HepG2 (cell line): ENCODE results near the gene CNPY4. TPM values are rescaled to one million over a fixed set of nuclear protein-coding genes. Genes with fewer than 3 reads are reported as not detected.

Experiments
- AGO2 ChIP-seq: fragments of 200-400 bp; formaldehyde crosslinking; optimal IDR thresholded peaks from 2 replicates; pipeline ENCODE3; 2017; ENCODE audit warnings: mild to moderate bottlenecking, low read depth, low read length, moderate library complexity
- EEA1 ChIP-seq: sonication (generic); formaldehyde crosslinking; IDR thresholded peaks from 2 replicates; pipeline ENCODE4 v1.5.1; 2020; ENCODE audit warnings: mild to moderate bottlenecking, missing genetic modification reagents, borderline replicate concordance
- ELF1 ChIP-seq: sonication (generic); formaldehyde crosslinking; IDR thresholded peaks from 2 replicates; pipeline ENCODE4 v1.4.0; 2020; ENCODE audit warnings: missing genetic modification reagents
- FIP1L1 ChIP-seq: fragments of 200-400 bp; formaldehyde crosslinking; IDR thresholded peaks from 2 replicates; pipeline ENCODE4 v1.6.1; 2018; ENCODE audit warnings: low read depth, mild to moderate bottlenecking, low read length, moderate library complexity, borderline replicate concordance; ENCODE audit not compliant: insufficient read depth
- MIER2 ChIP-seq: IDR thresholded peaks from 2 replicates; pipeline ENCODE4 v1.6.1; 2016; ENCODE audit warnings: missing biosample characterization, missing genetic modification reagents
- PHB2 ChIP-seq: fragments of 450-650 bp; IDR thresholded peaks from 2 replicates; pipeline ENCODE4 v1.6.1; 2018; ENCODE audit not compliant: partially characterized antibody
- RAD21 ChIP-seq: fragments of 450-650 bp; formaldehyde crosslinking; IDR thresholded peaks from 2 replicates; pipeline ENCODE4 v1.5.0; 2020; ENCODE audit warnings: mild to moderate bottlenecking
- RFXAP ChIP-seq: sonication (generic); formaldehyde crosslinking; IDR thresholded peaks from 2 replicates; pipeline ENCODE4 v1.4.0; 2020; ENCODE audit warnings: missing genetic modification reagents, borderline replicate concordance
- ZFP62 ChIP-seq: sonication (generic); formaldehyde crosslinking; IDR thresholded peaks from 2 replicates; pipeline ENCODE4 v1.4.0; 2020; ENCODE audit warnings: missing genetic modification reagents
- ZFYVE20 ChIP-seq: sonication (generic); formaldehyde crosslinking; IDR thresholded peaks from 2 replicates; pipeline ENCODE4 v1.8.0; 2023; ENCODE audit warnings: low read depth, mild to moderate bottlenecking, moderate library complexity, missing genetic modification reagents, borderline replicate concordance
- ZNF10 ChIP-seq: sonication (generic); formaldehyde crosslinking; IDR thresholded peaks from 2 replicates; pipeline ENCODE4 v1.4.0; 2020; ENCODE audit warnings: mild to moderate bottlenecking, low read depth, missing genetic modification reagents, borderline replicate concordance
- ZZZ3 ChIP-seq: sonication (generic); formaldehyde crosslinking; IDR thresholded peaks from 2 replicates; pipeline ENCODE4 v1.4.0; 2020; ENCODE audit warnings: missing genetic modification reagents, mild to moderate bottlenecking, borderline replicate concordance
- polyA plus RNA-seq, 8 experiments: library from polyadenylated mRNA; depleted of rRNA in 3 of 8; stranded (reverse) in 7 of 8; unstranded in 1 of 8; fragments of >200 nt; fragmentation: Illumina TruSeq in 4 of 8; extraction: Trizol in 4 of 8; gene quantifications; 2 replicates each; pipeline versions ENCODE4 v1.2.1 to v1.2.3, GENCODE V29; 2011 to 2016; ENCODE audit warnings: low read depth in 4 of 8, missing spikeins in 1 of 8, mixed read lengths in 1 of 8; ENCODE audit not compliant: insufficient read depth in 1 of 8
- total RNA-seq, 5 experiments: library from RNA; depleted of rRNA; stranded (reverse); fragments of >200 nt; fragmentation: Illumina TruSeq; extraction: Trizol; gene quantifications; 2 replicates each; pipeline ENCODE4 v1.2.3, GENCODE V29; 2016; ENCODE audit warnings: low read depth in 1 of 5
- TF ChIP-seq, protein P1 (sequence below), 2 experiments: sonication (generic) in 1 of 2; formaldehyde crosslinking in 1 of 2; IDR thresholded peaks; 2 replicates each; pipeline versions ENCODE4 v1.4.0 to v1.6.1; 2018 to 2020; ENCODE audit warnings: missing genetic modification reagents in 2 of 2, borderline replicate concordance in 1 of 2, low read depth in 1 of 2, mild to moderate bottlenecking in 1 of 2, missing biosample characterization in 1 of 2
- TF ChIP-seq, protein P2 (sequence below): sonication (generic); formaldehyde crosslinking; IDR thresholded peaks from 2 replicates; pipeline ENCODE4 v1.4.0; 2020; ENCODE audit warnings: missing genetic modification reagents, mild to moderate bottlenecking, borderline replicate concordance
- TF ChIP-seq, protein P3 (sequence below): sonication (generic); formaldehyde crosslinking; IDR thresholded peaks from 2 replicates; pipeline ENCODE4 v1.5.1; 2020; ENCODE audit warnings: missing genetic modification reagents, mild to moderate bottlenecking, borderline replicate concordance
- TF ChIP-seq, protein P4 (sequence below): sonication (generic); formaldehyde crosslinking; IDR thresholded peaks from 2 replicates; pipeline ENCODE4 v1.8.1; 2023; ENCODE audit warnings: missing genetic modification reagents, mild to moderate bottlenecking, borderline replicate concordance
- TF ChIP-seq, protein P5 (sequence below): sonication (generic); formaldehyde crosslinking; IDR thresholded peaks from 2 replicates; pipeline ENCODE4 v1.4.0; 2020; ENCODE audit warnings: missing genetic modification reagents
- TF ChIP-seq, protein P6 (sequence below): IDR thresholded peaks from 2 replicates; pipeline ENCODE4 v1.6.1; 2016

The CNPY4 gene
- total and polyA plus RNA-seq, 2 of the 13 experiments (the other 11 are each of a cell fraction or from before 2014, with no cell fraction given) = 6.2 to 12.7 TPM

DNA sequence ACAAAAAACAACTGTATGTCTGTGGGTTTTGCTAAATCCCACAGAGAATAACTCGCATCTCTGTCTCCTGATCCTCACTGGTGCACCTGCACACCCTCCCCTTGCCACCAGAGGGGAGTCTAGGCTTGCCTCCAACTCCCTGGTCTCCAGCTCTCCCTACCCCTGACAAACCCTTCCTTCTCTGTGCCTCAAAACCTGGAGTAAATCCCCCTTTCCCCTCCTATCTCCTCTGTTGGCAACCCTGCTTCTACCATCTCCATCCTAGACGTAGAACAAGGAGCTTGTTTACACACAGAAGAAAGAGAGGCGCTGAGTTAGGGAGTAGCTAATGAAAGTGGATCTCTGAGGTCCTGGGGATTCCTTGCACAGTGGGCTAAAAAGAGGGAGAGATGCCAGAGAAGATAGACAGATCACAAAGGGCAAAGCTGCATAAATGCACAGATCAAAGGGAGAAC lies 13.3 kb downstream of the CNPY4 start (continued):
- TF ChIP-seq AGO2 = no peak
- no peak for TF ChIP-seq PHB2
- TF ChIP-seq, protein P1, sequence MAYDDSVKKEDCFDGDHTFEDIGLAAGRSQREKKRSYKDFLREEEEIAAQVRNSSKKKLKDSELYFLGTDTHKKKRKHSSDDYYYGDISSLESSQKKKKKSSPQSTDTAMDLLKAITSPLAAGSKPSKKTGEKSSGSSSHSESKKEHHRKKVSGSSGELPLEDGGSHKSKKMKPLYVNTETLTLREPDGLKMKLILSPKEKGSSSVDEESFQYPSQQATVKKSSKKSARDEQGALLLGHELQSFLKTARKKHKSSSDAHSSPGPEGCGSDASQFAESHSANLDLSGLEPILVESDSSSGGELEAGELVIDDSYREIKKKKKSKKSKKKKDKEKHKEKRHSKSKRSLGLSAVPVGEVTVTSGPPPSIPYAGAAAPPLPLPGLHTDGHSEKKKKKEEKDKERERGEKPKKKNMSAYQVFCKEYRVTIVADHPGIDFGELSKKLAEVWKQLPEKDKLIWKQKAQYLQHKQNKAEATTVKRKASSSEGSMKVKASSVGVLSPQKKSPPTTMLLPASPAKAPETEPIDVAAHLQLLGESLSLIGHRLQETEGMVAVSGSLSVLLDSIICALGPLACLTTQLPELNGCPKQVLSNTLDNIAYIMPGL (CRISPR knock-in tag; IDR thresholded peaks at IDR 0.05; ENCODE audit: borderline replicate concordance in 1 of 2, low read depth in 1 of 2) = 0 out of 4 replicates have a peak, but pooled peaks of 1 of the 2 experiments have one; percentile 67
- no peak for TF ChIP-seq ZFYVE20 (CRISPR knock-in tag)
- TF ChIP-seq EEA1 (CRISPR knock-in tag) = no peak
- TF ChIP-seq, protein P2, sequence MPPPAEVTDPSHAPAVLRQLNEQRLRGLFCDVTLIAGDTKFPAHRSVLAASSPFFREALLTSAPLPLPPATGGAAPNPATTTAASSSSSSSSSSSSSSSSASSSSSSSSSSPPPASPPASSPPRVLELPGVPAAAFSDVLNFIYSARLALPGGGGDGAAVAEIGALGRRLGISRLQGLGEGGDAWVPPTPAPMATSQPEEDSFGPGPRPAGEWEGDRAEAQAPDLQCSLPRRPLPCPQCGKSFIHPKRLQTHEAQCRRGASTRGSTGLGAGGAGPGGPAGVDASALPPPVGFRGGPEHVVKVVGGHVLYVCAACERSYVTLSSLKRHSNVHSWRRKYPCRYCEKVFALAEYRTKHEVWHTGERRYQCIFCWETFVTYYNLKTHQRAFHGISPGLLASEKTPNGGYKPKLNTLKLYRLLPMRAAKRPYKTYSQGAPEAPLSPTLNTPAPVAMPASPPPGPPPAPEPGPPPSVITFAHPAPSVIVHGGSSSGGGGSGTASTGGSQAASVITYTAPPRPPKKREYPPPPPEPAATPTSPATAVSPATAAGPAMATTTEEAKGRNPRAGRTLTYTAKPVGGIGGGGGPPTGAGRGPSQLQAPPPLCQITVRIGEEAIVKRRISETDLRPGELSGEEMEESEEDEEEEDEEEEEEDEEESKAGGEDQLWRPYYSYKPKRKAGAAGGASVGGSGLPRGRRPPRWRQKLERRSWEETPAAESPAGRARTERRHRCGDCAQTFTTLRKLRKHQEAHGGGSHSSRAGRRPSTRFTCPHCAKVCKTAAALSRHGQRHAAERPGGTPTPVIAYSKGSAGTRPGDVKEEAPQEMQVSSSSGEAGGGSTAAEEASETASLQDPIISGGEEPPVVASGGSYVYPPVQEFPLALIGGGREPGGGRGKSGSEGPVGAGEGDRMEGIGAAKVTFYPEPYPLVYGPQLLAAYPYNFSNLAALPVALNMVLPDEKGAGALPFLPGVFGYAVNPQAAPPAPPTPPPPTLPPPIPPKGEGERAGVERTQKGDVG (CRISPR knock-in tag) = no peak
- 0 out of 2 replicates have a peak, but pooled peaks have one; percentile 25 for TF ChIP-seq RFXAP
- TF ChIP-seq ELF1 (CRISPR knock-in tag) = no peak
- TF ChIP-seq, protein P3, sequence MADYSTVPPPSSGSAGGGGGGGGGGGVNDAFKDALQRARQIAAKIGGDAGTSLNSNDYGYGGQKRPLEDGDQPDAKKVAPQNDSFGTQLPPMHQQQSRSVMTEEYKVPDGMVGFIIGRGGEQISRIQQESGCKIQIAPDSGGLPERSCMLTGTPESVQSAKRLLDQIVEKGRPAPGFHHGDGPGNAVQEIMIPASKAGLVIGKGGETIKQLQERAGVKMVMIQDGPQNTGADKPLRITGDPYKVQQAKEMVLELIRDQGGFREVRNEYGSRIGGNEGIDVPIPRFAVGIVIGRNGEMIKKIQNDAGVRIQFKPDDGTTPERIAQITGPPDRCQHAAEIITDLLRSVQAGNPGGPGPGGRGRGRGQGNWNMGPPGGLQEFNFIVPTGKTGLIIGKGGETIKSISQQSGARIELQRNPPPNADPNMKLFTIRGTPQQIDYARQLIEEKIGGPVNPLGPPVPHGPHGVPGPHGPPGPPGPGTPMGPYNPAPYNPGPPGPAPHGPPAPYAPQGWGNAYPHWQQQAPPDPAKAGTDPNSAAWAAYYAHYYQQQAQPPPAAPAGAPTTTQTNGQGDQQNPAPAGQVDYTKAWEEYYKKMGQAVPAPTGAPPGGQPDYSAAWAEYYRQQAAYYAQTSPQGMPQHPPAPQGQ (CRISPR knock-in tag) = no peak
- TF ChIP-seq FIP1L1 = no peak
- no peak for TF ChIP-seq ZFP62 (CRISPR knock-in tag)
- TF ChIP-seq ZNF10 (CRISPR knock-in tag) = no peak
- TF ChIP-seq RAD21 (CRISPR knock-in tag) = peak; percentile 82
- TF ChIP-seq, protein P4, sequence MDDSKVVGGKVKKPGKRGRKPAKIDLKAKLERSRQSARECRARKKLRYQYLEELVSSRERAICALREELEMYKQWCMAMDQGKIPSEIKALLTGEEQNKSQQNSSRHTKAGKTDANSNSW (CRISPR knock-in tag) = no peak
- TF ChIP-seq, protein P5, sequence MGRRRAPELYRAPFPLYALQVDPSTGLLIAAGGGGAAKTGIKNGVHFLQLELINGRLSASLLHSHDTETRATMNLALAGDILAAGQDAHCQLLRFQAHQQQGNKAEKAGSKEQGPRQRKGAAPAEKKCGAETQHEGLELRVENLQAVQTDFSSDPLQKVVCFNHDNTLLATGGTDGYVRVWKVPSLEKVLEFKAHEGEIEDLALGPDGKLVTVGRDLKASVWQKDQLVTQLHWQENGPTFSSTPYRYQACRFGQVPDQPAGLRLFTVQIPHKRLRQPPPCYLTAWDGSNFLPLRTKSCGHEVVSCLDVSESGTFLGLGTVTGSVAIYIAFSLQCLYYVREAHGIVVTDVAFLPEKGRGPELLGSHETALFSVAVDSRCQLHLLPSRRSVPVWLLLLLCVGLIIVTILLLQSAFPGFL = no peak
- TF ChIP-seq MIER2 (CRISPR knock-in tag) = no peak
- TF ChIP-seq, protein P6, sequence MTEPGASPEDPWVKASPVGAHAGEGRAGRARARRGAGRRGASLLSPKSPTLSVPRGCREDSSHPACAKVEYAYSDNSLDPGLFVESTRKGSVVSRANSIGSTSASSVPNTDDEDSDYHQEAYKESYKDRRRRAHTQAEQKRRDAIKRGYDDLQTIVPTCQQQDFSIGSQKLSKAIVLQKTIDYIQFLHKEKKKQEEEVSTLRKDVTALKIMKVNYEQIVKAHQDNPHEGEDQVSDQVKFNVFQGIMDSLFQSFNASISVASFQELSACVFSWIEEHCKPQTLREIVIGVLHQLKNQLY (CRISPR knock-in tag) = no peak
- no peak for TF ChIP-seq ZZZ3 (CRISPR knock-in tag)
